Neural progenitor cell (in vitro differentiated cells): ENCODE measurements around the gene RENBP. TPM values are rescaled to one million over a fixed set of nuclear protein-coding genes. Genes with fewer than 3 reads are reported as not detected.
"Not testable (repeated sequence)": the region's sequence is repeated elsewhere in the genome, so short reads cannot be mapped to it uniquely, and the experiment has no call there.

ENCODE experiments used
- DNase-seq: peaks from one replicate; pipeline ENCODE4 v3.0.0-alpha.2; 2016; ENCODE audit warnings: low spot score
- H2AFZ ChIP-seq: fragments of 200-600 bp; sonication (generic); replicated peaks from 2 replicates; pipeline ENCODE4 v1.6.1; 2016; ENCODE audit warnings: antibody characterized with exemption
- H3F3A ChIP-seq: fragments of 200-600 bp; sonication (generic); 2 replicates; pipeline ENCODE4 v1.6.1; 2016; ENCODE audit warnings: antibody characterized with exemption, low read depth
- H3K27ac ChIP-seq: fragments of 200-600 bp; sonication (generic); 2 replicates; pipeline ENCODE4 v1.5.1; 2016; ENCODE audit warnings: mild to moderate bottlenecking
- H3K27me3 ChIP-seq: fragments of 200-600 bp; sonication (generic); 2 replicates; pipeline ENCODE4 v1.6.1; 2016; ENCODE audit warnings: mild to moderate bottlenecking, moderate library complexity
- H3K36me3 ChIP-seq: fragments of 200-600 bp; sonication (generic); 2 replicates; pipeline ENCODE4 v1.5.1; 2016
- H3K4me1 ChIP-seq: fragments of 200-600 bp; sonication (generic); 2 replicates; pipeline ENCODE4 v1.6.1; 2016; ENCODE audit warnings: mixed run types
- H3K4me2 ChIP-seq: fragments of 200-600 bp; sonication (generic); 2 replicates; pipeline ENCODE4 v1.6.1; 2016
- H3K4me3 ChIP-seq: fragments of 200-600 bp; sonication (generic); 2 replicates; pipeline ENCODE4 v1.5.1; 2016
- H3K79me2 ChIP-seq: fragments of 200-600 bp; sonication (generic); 2 replicates; pipeline ENCODE4 v1.6.1; 2016; ENCODE audit warnings: low read depth
- H3K9ac ChIP-seq: fragments of 200-600 bp; sonication (generic); 2 replicates; pipeline ENCODE4 v1.6.1; 2016
- H3K9me3 ChIP-seq: fragments of 200-600 bp; sonication (generic); 2 replicates; pipeline ENCODE4 v1.5.1; 2016; ENCODE audit warnings: low read depth
- H4K20me1 ChIP-seq: fragments of 200-600 bp; sonication (generic); 2 replicates; pipeline ENCODE4 v1.6.1; 2016; ENCODE audit warnings: low read depth
- H3K27ac Mint-ChIP-seq: 3 replicates; pipeline ENCODE4 v1.8.0; 2021; ENCODE audit warnings: mixed read lengths
- H3K27me3 Mint-ChIP-seq: 2 replicates; pipeline ENCODE4 v1.8.0; 2022; ENCODE audit warnings: low read depth, mild to moderate bottlenecking, inconsistent platforms, moderate library complexity, mixed read lengths; ENCODE audit not compliant: insufficient read depth
- H3K36me3 Mint-ChIP-seq: 3 replicates; pipeline ENCODE4 v1.8.0; 2021; ENCODE audit warnings: mixed read lengths
- H3K4me1 Mint-ChIP-seq: 3 replicates; pipeline ENCODE4 v1.8.0; 2021; ENCODE audit warnings: mixed read lengths
- H3K4me3 Mint-ChIP-seq: 3 replicates; pipeline ENCODE4 v1.8.0; 2021; ENCODE audit warnings: mild to moderate bottlenecking, moderate library complexity, mixed read lengths
- H3K9me3 Mint-ChIP-seq: 3 replicates; pipeline ENCODE4 v1.8.0; 2020; ENCODE audit warnings: mixed read lengths
- EZH2 ChIP-seq: fragments of 200-600 bp; sonication (generic); IDR thresholded peaks from 2 replicates; pipeline ENCODE4 v1.6.1; 2017; ENCODE audit warnings: antibody characterized with exemption, mild to moderate bottlenecking, moderate library complexity
- EZH2phosphoT487 ChIP-seq: fragments of 200-600 bp; sonication (generic); IDR thresholded peaks from 2 replicates; pipeline ENCODE4 v1.6.1; 2017; ENCODE audit warnings: antibody characterized with exemption
- total RNA-seq: library from RNA; depleted of rRNA; stranded (reverse); fragments of >200 nt; gene quantifications from 2 replicates; pipeline ENCODE4 v1.2.3, GENCODE V29; 2015; ENCODE audit warnings: low replicate concordance
- TF ChIP-seq, protein P1 (sequence below): fragments of 200-600 bp; sonication (generic); IDR thresholded peaks from 2 replicates; pipeline ENCODE4 v1.5.1; 2017; ENCODE audit warnings: antibody characterized with exemption, mild to moderate bottlenecking

The RENBP gene
- total RNA-seq, 1 donor from 2014 or later: 5.4 TPM

DNA sequence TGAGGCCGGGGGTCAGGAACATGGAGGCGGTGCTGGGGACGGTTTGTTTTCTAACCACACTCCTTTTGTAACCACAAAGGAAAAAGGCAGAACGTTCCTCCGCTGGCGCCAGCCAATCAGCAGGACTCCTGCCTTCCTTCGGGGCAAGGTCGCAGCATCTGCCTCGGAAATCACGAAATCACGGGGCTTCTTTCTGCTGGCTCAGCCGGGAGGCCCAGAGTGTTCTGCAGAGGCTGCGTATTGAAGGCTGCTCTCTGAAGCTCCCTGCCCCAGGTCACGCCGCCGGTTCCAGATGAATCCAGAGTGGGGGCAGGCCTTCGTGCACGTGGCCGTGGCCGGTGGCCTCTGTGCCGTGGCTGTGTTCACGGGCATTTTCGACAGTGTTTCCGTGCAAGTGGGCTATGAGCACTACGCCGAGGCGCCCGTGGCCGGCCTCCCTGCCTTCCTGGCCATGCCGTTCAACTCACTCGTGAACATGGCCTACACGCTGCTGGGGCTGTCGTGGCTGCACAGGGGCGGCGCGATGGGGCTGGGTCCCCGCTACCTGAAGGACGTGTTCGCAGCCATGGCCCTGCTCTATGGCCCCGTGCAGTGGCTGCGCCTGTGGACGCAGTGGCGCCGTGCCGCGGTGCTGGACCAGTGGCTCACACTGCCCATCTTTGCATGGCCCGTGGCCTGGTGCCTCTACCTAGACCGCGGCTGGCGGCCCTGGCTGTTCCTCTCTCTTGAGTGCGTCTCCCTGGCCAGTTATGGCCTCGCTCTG lies 37.5 kb upstream of the RENBP start:
- H3K27me3 Mint-ChIP-seq: peaks cover 5% of the 10 kb centered on the region
- no peak overlapping the region for H3K4me3 Mint-ChIP-seq
- peaks cover 22% of the 10 kb centered on the region for H3K4me1 Mint-ChIP-seq
- H3K27ac Mint-ChIP-seq: peak overlapping the region; percentile 90
- peaks cover 6% of the 10 kb centered on the region for H3K36me3 Mint-ChIP-seq
- Histone ChIP-seq H3K27ac (no peak overlapping the region), H3K9ac (no peak overlapping the region), H3K4me1 (no peaks in the 10 kb centered on the region), H3K4me3 (no peak overlapping the region), H3K27me3 (no peaks in the 10 kb centered on the region), H3K79me2 (no peaks in the 10 kb centered on the region), H3K9me3 (no peaks in the 10 kb centered on the region), H3K36me3 (no peaks in the 10 kb centered on the region), H2AFZ (no peak overlapping the region), H3F3A (no peaks in the 10 kb centered on the region), H4K20me1 (no peaks in the 10 kb centered on the region), H3K4me2 (no peak overlapping the region)
- H3K9me3 Mint-ChIP-seq: no peaks in the 10 kb centered on the region
- no peak for TF ChIP-seq EZH2phosphoT487
- TF ChIP-seq, protein P1, sequence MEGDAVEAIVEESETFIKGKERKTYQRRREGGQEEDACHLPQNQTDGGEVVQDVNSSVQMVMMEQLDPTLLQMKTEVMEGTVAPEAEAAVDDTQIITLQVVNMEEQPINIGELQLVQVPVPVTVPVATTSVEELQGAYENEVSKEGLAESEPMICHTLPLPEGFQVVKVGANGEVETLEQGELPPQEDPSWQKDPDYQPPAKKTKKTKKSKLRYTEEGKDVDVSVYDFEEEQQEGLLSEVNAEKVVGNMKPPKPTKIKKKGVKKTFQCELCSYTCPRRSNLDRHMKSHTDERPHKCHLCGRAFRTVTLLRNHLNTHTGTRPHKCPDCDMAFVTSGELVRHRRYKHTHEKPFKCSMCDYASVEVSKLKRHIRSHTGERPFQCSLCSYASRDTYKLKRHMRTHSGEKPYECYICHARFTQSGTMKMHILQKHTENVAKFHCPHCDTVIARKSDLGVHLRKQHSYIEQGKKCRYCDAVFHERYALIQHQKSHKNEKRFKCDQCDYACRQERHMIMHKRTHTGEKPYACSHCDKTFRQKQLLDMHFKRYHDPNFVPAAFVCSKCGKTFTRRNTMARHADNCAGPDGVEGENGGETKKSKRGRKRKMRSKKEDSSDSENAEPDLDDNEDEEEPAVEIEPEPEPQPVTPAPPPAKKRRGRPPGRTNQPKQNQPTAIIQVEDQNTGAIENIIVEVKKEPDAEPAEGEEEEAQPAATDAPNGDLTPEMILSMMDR: no peak
- DNase-seq: no peak

DNA sequence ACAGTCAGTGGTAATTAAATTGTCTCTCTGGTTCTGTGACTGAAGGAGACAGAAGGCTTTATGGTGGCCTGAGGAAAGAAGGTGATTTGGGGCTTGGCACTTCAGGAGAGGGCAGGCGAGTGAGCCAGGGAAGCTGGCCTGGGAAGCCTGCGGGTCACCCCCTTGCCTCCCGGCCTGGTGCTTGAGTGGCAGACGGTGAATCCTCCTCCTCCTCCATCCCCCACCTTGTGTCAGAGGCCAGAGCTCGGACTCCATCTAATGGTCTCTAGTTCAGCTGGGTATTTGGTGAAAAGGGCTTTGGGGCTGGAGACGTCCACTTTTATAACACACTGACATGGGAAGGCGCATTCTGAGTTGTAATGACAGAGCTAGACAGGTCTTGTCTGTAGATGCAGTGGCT lies 36.8 kb upstream of the RENBP start:
- H3K27ac Mint-ChIP-seq: peak overlapping the region; percentile 90
- H3K9ac ChIP-seq: no peak overlapping the region

DNA sequence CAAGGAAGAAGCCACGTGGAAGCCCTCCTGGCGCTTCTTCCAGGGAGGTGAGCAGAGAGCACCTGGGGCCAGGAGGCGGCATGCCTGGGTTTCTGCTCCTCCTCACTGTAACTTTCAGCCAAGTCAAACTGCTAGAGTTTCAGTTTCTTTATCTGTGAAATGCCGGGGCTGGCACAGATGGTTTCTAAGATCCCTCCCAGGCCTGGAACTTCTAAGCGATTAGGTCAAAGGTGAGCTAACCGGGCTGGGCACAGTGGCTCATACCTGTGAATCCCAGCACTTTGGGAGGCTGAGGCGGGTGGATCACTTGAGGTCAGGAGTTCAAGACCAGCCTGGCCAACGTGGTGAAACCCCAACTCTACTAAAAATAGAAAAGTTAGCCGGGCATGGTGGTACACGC lies 36.0 kb upstream of the RENBP start:
- H3K27me3 ChIP-seq, DNase-seq, H3K9me3 ChIP-seq, H3K36me3 ChIP-seq, H3K4me3 Mint-ChIP-seq, H3K27ac ChIP-seq, H3K79me2 ChIP-seq, H3K9me3 Mint-ChIP-seq, H2AFZ ChIP-seq, H3K36me3 Mint-ChIP-seq, H3K4me3 ChIP-seq, H3K4me2 ChIP-seq, H3K4me1 ChIP-seq, H3K27me3 Mint-ChIP-seq, H3K27ac Mint-ChIP-seq, H3K9ac ChIP-seq, H3F3A ChIP-seq, H4K20me1 ChIP-seq: not testable (repeated sequence)
- peaks cover 23% of the 10 kb centered on the region for H3K4me1 Mint-ChIP-seq

More for the DNA sequence above, 36.8 kb upstream of the RENBP start:
- Histone ChIP-seq H3K27ac (no peak overlapping the region), H3K36me3 (no peaks in the 10 kb centered on the region), H3K4me3 (no peak overlapping the region), H3K27me3 (no peaks in the 10 kb centered on the region), H3K9me3 (no peaks in the 10 kb centered on the region), H3K4me2 (no peak overlapping the region), H3K4me1 (no peaks in the 10 kb centered on the region), H3F3A (no peaks in the 10 kb centered on the region), H2AFZ (no peak overlapping the region), H3K79me2 (no peaks in the 10 kb centered on the region), H4K20me1 (no peaks in the 10 kb centered on the region)
- no peaks in the 10 kb centered on the region for H3K9me3 Mint-ChIP-seq
- H3K4me1 Mint-ChIP-seq: peaks cover 22% of the 10 kb centered on the region
- DNase-seq: no peak
- peak overlapping the region; percentile 29 for H3K4me3 Mint-ChIP-seq
- H3K36me3 Mint-ChIP-seq: peaks cover 6% of the 10 kb centered on the region
- peaks cover 5% of the 10 kb centered on the region for H3K27me3 Mint-ChIP-seq
- TF ChIP-seq EZH2 (no peak), EZH2phosphoT487 (no peak)
- TF ChIP-seq, protein P1: no peak

DNA sequence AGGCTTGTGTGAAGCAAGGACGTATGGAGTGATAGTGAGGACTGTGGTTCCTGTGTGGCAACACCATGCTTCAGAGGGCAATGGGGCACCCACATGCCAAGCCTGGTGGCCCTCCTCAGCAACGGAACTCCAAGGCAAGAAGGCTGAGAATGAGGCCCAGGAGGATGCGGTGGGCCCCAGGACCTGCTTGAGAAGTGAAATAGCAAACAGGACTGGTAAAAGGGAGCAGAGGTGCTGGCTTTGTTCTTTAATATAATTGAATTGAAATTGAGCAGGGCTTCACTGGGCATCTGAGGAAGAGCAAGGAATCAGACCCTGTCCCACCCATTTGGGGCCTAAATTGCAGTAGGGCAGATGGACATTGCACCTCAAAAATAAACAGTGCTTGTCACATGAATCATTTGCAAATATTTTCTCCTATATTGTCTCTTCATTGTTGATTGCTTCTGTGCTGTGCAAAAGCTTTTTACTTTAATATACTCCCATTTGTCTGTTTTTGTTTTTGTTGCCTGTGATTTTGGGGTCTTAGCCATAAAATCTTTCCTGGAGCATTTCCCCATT lies 30.4 kb upstream of the RENBP start:
- H3K27me3 Mint-ChIP-seq: peaks cover 10% of the 10 kb centered on the region
- Histone ChIP-seq H3K27ac (no peak overlapping the region), H3K36me3 (no peaks in the 10 kb centered on the region), H3K4me3 (no peak overlapping the region), H3K79me2 (peaks cover 9% of the 10 kb centered on the region), H4K20me1 (peaks cover 3% of the 10 kb centered on the region), H3F3A (peaks cover 30% of the 10 kb centered on the region), H3K4me2 (no peak overlapping the region), H3K9ac (no peak overlapping the region), H2AFZ (no peak overlapping the region), H3K9me3 (no peaks in the 10 kb centered on the region), H3K4me1 (peaks cover 2% of the 10 kb centered on the region), H3K27me3 (no peaks in the 10 kb centered on the region)
- peaks cover 25% of the 10 kb centered on the region for H3K4me1 Mint-ChIP-seq
- peak overlapping the region; percentile 43 for H3K27ac Mint-ChIP-seq
- no peaks in the 10 kb centered on the region for H3K9me3 Mint-ChIP-seq
- peaks cover 4% of the 10 kb centered on the region for H3K36me3 Mint-ChIP-seq
- peak overlapping the region; percentile 92 for H3K4me3 Mint-ChIP-seq
- DNase-seq: no peak
- TF ChIP-seq EZH2 (no peak), EZH2phosphoT487 (no peak)
- TF ChIP-seq, protein P1: no peak
